HG02623 (cell line): ENCODE results near the gene KDM5B.
"Not testable (repeated sequence)": the region's sequence is repeated elsewhere in the genome, so short reads cannot be mapped to it uniquely, and the experiment has no call there.

ENCODE experiments used
- ATAC-seq: cut with Tn5 transposase; IDR thresholded peaks from one replicate; pipeline ENCODE4 v1.9.1; 2021; ENCODE audit warnings: moderate library complexity; ENCODE audit not compliant: unreplicated experiment

The KDM5B gene

DNA sequence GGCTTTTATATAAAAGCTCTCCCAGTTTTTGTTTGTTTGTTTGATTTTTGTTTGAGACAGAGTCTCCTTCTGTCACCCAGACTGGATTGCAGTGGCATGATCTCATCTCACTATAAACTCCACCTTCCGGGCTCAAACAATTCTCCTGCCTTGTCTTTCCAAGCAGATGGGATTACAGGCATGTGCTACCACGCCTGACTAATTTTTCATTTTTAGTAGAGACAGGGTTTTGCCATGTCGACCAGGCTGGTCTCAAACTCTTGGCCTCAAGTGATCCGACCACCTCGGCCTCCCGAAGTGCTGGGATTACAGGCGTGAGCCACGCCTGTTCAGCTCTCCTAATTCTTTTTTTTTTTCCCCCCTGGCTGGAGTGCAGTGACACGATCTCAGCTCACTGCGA lies 6.9 kb upstream of the KDM5B start:
- ATAC-seq, result no peak

DNA sequence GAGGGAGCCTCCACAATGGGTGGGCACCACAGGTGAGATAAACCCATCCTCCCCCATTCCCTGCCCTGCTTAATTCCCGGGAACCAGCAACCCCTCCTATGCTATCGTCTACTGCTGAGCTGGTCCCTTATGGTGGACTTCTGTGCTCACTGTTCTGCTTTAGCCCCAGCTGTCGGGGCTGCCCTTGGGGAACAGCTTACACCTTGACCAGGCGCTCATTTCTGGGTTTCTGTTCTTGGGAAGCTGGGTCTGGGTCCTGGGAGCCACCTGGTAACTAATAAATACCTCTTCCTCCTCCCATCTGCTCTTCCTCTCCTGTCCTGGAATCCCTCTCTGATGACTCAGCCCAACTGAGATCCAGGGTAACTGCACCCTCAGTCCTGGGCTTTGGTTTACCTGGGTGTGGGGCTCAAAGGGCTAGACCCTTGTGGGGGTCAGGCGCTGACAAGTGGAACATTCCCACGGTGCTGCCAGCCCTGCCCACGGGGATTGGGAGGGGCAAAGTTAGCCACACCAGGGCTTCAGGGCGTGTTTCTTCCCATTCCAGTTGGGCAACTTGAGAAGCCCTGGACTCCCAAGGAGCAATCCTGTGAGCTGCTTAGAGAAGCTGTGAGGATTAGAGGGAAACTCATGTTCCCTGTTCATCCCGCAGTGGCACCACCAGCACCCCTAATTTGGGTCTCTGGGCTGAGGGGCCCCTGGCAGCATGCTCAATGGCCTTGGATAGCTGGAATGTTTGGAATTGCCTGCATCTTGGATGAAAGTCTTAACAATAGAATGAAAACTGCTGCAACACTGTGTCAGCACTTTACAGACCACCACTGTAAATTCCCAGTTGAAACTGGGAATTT lies 4.2 kb upstream of the KDM5B start:
- no peak for ATAC-seq

DNA sequence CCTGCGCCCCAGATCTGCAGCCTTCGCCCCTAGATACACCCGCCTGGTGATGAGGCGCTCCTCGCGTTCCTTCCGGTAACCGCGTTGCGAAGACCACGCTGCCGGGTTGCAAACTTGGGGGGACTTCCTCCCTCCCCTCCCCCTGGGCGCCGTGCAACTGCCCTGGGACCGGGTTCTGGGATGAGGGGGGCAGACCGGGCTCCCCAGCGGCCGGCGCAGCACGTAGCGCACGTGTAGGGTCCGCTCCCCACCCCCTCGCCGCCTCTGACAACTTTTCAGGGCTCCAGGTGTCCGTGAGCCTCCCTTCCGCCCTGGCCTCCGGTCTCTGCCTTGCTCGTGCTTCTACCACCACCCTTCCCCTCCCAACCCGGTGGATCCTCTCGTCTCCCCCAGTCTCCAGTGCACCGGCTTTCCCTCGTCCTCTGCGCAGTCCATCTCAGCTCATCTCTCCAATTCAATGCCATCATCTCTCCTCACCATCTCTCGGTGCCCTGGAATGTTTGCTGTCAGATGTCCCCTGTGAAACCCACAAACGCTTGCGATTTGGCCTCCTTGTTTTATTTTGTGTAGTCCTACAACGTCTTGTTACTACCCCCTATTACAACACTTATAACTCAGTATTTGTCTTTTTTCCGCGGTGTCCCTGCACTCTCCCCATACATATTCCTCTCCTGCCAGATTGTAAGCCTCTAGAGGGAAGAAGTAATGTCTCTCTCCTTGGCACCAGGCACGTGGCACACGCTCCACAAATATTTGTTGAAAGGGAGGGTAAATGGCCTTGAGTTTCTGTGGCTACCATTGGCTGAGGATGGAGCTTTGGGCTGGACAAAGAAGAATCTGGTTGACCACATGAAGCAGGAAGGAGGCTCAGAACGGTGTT lies 3.3 kb upstream of the KDM5B start:
- no peak for ATAC-seq

DNA sequence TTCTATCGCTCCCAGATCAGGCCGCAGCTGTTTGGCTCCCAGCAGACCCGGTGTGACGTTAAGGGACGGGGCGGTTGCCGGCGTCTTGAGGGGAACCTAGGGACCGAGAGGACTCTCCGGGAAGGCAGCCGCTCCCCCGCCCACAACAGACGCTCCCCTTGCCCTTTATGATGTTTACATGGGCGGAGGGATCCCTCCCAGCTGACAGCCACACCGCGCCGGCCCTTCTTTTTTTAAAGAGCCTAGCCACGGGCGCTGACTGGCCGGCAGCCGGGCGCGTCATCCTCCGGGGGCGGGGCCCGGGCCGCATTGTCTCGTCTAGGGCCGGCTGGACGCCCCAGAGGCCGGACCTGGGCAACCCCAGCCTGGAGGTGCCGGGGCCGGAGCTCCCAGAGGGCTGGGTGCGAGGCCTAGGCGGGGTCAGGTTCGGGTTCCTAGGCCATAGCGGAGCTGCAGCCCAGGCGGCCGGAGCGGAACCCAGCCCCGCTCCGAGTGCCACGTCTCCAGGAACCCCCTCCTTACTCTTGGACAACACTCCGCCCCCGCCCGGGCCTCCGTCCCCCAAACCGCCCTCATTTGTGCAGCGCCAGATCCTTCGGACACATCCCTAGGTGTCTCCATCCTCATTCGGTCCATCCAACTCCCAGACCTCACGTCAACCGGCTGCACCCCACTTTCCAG lies 2.5 kb upstream of the KDM5B start, which contains the start of gene PCAT6:
PCAT6 (plus strand) TSS at position 340 of the 681 bp plus-strand sequence.
- ATAC-seq, result peak; percentile 67

DNA sequence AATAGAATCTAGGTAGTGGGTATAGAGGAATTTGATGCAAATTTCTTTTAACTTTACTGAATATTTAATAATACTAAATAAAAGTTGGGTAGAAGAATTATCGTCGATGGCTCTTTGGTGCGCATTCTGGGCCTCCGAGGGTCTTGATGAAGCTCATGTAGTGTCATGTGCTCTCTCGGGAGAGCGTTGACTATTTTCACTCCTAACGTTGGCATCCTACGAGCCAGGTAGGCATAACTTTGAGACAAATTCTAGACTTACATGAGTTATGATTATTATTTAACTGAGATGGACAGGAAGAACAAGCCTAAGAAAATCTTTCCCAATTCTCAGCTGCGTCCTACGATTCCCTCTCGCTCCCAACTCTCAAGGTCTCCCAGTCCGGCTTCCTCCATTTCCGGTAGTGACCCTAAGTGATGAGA lies 2.0 kb upstream of the KDM5B start:
- ATAC-seq, result no peak

DNA sequence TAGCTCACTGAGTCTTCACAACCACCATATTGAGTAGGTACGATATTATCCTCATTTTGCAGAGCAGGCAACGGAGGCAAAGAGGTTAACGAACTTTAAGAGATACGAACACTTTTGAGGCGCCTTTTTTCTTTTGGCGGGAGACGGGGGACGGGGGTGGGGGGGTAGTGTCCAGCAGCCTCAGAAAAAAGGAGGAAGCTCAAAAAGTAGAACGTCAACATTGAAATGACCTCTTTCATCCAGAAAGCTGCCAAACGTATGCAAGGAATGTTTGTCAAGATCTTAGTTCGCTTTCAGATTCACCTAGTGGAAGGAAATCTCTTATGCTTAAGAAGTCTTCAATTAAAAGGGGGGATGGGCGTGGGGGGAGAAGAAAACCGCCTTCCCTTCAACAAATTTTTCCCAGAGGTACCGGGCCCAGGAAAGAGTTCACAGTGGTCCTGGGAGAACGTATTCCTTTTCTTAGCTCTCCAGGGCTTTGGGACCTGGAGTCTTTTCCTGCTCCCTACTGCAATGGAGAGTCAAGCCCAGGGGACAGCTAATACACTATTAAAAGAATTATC lies 1.5 kb upstream of the KDM5B start:
- no peak for ATAC-seq

DNA sequence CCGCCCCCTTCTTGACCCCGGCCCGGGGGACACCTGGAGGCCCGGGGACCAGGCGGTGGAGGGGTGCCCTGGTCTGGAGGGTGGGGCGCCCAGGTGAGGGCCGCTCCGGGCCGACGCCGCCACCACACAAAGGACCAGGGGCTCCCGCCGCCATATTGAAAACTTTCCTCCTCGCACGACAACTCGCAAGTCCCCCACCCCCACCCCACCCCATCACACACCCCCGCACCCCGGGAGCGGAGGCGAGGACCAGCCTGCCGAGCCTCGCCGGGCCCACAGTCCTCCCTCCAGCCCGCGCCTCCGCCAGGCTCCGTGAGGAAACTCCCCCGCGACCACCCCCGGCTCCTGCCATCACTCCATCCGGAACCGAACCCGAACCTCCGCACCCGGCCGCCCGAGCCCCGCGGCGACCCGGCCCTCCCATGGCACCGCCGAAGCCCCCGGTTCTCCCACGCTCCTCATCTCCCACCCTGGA lies 733 bp downstream of the KDM5B start:
- ATAC-seq, result no peak

DNA sequence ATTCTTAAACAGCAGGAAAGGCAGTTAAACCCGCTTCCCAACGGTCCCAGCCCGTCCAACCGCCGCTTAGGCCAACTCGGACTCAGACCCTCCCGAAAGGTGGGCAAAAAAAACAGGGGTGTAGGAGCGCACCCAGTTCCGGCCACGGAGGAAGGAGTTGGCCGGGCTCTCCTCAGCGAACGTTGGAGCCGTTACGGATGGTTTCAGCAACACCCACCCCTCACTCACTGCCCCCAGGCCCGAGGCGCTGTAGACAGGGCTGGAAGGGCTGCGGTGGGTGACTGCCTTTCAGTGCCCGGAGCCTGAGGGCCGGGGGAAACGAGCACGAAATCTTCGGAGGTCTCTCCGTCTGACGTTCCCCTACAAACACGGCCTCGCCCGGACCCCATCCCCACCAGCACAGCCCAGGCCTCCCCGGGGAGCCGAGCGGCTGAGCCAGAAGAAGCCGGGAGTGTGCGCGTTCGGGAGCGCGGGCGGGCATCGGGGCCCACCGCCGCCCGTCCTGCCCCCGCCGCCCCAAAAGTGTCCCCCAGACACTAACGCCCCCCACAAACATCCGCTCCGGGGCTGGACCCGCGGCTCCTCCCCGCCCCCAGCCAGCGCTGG lies 1.3 kb downstream of the KDM5B start:
- ATAC-seq, result no peak

DNA sequence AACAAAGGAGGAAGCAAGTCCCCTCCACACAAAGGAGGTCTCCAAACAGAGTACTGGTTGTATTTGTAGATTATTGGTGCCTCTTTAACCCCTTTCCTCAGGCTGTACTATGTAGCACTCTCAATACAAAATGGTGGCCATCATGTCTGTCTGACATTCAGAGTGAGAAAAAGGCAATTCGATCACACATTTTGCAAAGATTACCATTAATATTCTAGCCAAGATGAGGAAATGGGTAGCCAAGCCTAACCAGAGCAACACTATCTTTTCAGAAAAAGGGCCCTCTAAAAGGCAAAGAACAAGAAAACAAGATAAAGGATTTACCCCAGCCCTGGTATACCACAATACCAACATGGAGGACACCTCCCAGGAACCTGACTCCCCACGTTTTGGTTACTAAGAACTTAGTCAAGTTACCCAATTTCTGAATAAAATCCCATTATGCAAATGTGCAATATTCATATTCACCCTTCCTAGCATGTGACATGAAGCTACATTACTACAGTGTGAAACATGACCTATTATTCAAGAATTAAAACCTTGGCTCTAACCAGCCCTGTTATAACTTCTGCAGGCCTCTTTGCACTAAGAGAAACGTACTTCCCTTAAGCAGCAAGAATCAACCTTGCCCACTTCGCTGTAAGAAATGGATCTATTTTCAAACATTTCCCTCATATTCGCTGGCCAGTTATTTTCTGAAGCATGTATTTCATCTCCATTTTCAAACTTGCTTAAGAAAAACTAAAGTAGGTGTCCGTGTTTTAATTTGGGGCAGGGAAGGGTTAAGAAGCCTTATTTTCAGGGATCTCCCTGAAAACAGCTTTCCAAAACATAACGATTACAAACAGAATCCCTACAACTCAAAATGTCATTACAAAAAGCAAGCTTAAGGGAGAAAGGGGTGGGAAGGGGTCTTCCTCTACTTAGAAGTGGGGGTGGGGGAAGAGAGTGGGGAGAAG lies 2.1 kb downstream of the KDM5B start:
- no peak for ATAC-seq

DNA sequence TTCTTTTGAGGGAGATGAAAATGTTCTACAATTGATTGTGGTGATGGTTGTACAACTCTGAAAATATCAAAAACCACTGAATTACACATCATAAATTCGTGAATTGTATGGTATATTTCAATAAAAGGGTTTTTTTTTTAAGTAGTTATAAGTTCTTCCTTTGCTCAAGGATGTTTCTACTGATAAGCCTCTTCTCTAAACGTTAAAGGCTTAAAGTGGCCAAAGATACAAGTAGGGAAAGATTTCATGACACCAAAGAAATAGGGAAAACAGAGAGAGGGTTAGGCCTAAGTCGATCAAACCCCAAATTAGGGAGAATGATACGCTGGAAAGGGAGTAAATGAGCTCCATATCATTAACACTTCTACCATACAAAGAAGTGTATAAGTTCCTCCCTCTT lies 4.1 kb downstream of the KDM5B start:
- no peak for ATAC-seq

DNA sequence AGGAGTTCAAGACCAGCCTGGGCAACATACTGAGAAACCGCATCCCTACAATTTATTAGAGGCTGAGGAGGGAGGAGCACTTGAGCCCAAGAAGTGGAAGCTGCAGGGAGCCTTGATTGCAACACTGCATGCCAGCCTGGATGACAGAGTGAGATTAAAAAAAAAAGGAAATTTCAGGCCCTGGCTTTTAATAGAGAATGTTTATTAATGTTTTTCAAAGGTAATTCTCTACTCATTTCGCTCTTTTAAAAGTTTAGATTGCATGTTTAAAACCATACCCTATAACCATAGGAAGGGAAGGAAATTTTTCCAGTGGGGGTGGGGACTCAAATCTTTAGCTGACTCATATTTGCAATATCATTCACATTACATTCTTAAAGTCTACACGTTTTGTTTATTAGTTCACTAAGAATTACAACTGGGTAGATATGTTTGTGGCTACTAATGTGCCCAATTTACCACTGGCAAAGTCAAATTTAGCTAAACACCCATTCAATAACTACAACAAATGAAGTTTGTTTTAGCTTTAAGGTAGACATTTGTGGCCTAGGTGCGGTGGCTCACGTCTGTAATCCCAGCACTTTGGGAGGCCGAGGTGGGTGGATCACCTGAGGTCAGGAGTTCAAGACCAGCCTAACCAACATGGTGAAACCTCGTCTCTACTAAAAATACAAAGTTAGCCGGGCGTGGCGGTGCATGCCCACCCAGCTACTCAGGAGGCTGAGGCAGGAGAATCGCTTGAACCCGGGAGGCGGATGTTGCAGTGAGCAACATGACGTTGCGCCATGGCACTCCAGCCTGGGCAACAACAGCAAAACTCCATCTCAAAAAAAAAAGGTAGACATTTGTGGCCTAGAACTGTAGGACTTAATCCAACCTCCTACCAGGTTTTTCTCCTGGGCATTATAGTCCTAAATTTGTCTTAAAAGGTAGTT lies 5.0 kb downstream of the KDM5B start:
- ATAC-seq, result no peak

DNA sequence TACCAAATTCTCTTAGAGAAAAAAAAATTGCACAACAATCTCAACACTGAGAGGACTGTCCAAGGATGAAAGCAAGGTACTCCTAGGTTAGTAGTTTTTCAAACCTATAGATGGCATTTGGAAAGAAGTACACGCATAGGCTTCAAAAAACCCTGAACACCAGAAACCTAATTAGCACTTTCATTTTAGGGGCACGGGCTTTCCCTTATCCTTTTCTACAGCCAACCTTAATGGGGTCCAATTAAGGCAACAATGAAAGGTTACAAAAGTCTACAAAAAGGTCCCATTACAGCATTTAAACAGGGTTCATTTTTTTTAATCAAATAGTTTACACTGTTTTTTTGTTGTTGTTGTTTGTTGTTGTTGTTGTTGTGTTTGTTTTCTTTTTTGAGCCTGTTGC lies 6.2 kb downstream of the KDM5B start:
- ATAC-seq, result no peak

DNA sequence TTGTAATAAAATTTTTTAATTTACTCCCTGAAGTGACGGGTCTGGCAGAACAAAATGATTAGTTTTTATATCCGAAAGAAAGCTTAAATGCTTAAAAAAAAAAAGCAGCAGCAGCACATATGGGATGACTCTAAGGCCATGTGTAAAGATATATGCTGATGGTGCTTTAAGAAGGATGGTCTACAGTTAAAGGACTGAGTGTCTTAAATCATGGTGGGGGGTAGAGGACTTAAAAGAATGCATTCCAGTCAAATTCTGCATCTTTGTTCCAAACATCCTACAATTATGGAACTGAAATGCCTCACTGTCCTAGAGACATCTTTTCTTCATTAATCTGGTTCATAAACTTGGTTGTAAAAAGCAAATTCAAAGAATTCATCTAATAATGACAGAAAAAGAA lies 7.0 kb downstream of the KDM5B start:
- no peak for ATAC-seq

DNA sequence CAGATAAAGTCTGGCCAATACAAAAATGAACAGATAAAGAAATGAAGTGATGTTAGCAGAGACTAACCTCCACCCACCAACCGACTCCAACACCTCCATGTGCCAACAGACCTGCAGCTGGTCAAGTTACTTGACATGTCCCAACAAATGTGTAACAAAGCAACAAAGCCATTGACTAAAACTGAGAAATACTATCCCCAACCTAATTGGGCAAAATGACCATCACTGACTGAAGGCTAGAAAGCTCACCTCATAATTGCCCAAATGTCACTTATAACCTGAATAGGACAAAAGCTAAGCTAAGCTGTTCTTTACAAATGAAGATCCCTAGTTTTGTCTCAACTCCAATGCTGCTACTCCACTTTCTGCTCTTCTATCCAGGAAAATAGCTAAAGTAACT lies 7.5 kb downstream of the KDM5B start:
- no peak for ATAC-seq

DNA sequence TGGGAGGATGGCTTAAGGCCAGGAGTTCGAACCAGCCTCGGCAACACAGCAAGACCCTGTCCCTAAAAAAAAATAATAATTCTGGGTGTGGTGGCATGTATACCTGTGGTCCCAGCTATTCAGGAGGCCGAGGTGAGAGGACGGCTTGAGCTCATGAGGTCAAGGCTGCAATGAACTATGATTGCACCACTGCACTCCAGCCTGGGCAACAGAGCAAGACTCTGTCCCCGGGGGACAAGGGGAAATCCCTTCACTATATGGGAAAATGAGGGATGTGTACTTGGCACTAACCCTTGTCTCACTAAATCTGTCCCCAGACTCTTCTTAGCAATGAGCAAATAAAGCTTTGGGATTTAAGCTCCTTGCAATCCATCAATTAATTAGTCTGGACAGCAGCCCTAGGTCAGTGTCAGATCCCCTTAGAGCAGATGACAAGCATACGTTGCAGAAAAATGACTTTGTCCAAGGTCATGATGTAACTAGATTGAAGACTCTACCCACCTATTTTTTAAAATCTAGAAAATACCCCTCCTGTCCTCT lies 9.4 kb downstream of the KDM5B start:
- ATAC-seq, result no peak

DNA sequence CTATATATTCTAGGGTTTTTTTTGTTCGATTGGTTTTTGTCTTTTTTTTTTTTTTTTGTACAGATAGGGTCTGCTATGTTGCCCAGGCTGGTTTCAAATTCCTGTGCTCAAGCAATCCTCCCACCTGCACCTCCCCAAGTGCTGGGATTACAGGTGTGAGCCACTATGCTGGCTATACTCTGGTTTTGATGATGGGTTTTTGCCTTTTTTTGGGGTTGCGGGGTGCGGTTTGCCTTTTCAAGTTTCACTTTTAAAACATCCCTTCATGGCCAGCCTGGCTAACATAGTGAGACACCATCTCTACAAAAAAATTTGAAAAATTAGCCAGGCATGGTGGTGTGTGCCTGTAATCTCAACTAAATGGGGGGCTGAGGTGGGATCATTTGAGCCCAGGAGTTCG lies 10.0 kb downstream of the KDM5B start:
- no peak for ATAC-seq

DNA sequence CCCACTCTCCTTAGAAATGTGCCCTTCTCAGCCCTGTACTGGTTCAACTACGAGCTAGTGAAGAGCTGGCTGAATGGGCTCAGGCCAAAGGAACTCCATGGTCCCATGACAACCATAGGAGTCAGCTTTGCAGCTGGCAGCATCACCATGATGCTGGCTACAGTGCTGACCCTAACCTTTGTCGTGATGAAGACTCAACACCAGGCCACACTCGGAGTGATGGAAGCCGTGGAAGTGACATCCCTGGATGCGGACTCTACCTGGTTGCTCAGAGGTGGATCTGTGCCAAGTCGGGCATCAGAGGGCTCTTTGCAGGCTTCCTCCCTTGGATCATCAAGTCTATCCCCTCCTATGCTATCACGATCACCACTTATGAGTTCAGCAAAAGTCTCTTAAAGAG lies 11.6 kb downstream of the KDM5B start:
- ATAC-seq, result no peak

DNA sequence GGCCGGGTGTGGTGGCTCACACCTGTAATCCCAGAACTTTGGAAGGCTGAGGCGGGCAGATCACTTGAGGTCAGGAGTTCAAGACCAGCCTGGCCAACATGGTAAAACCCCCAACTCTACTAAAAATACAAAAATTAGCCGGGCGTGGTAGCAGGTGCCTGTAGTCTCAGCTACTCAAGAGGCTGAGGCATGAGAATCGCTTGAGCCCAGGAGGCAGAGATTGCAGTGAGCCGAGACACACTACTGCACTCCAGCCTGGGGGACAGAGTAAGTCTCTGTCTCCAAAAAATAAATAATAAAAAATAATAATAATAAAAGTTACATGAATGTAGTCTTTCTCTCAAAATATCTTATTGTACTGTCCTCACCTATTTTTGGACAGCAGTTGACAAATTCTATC lies 13.3 kb downstream of the KDM5B start:
- ATAC-seq, result not testable (repeated sequence)
